CD8-positive, alpha-beta memory T cell (primary cell): Measurements from ENCODE around the gene ZNF287. TPM values are rescaled to one million over a fixed set of nuclear protein-coding genes. Genes with fewer than 3 reads are reported as not detected.

ENCODE experiments used
- CTCF ChIA-PET: fragments of 350-600 bp; sonication (Branson Sonifier 250); formaldehyde crosslinking; loops from one replicate; lab custom pipeline; 2021; ENCODE audit warnings: antibody characterized with exemption; lab: Charles Lee
- POLR2A ChIA-PET: fragments of 350-600 bp; sonication (Branson Sonifier 250); formaldehyde crosslinking; loops from one replicate; lab custom pipeline; 2021; ENCODE audit warnings: antibody characterized with exemption; lab: Charles Lee
- DNase-seq, 5 donors: peaks; one replicate each; pipeline versions ENCODE4 v3.0.0 to v3.0.0-alpha.2; 2020 to 2022; ENCODE audit warnings: mixed read lengths in 1 of 5
- H3K27ac ChIP-seq: one replicate; pipeline ENCODE4 v1.7.0; 2013; ENCODE audit warnings: low read depth, mild to moderate bottlenecking, low read length, moderate library complexity
- H3K27me3 ChIP-seq: 2 replicates; pipeline ENCODE4 v1.7.0; 2013; ENCODE audit warnings: low read length, mild to moderate bottlenecking; ENCODE audit not compliant: insufficient read depth, poor library complexity, severe bottlenecking
- H3K36me3 ChIP-seq: 2 replicates; pipeline ENCODE4 v1.7.0; 2013; ENCODE audit warnings: mild to moderate bottlenecking, low read length, moderate library complexity; ENCODE audit not compliant: insufficient read depth
- H3K4me1 ChIP-seq: 2 replicates; pipeline ENCODE4 v1.7.0; 2013; ENCODE audit warnings: mild to moderate bottlenecking, low read length, moderate library complexity; ENCODE audit not compliant: insufficient read depth
- H3K4me3 ChIP-seq: 2 replicates; pipeline ENCODE4 v1.7.0; 2013; ENCODE audit warnings: mild to moderate bottlenecking, low read length
- H3K9me3 ChIP-seq: 2 replicates; pipeline ENCODE4 v1.7.0; 2013; ENCODE audit warnings: mild to moderate bottlenecking, low read length
- H3K27ac Mint-ChIP-seq, 8 donors: one replicate each; pipeline ENCODE4 v1.8.0; 2020 to 2021; ENCODE audit warnings: mixed read lengths in 8 of 8, mild to moderate bottlenecking in 6 of 8, inconsistent platforms in 3 of 8, moderate library complexity in 3 of 8
- H3K27me3 Mint-ChIP-seq, 2 donors: one replicate each; pipeline ENCODE4 v1.8.0; 2020 to 2021; ENCODE audit warnings: mixed read lengths in 2 of 2, mild to moderate bottlenecking in 1 of 2, moderate library complexity in 1 of 2
- H3K36me3 Mint-ChIP-seq, 3 donors: one replicate each; pipeline ENCODE4 v1.8.0; 2020 to 2021; ENCODE audit warnings: mixed read lengths in 3 of 3, inconsistent platforms in 1 of 3, mild to moderate bottlenecking in 1 of 3
- H3K4me1 Mint-ChIP-seq, 3 donors: one replicate each; pipeline ENCODE4 v1.8.0; 2020 to 2021; ENCODE audit warnings: mixed read lengths in 3 of 3, inconsistent platforms in 1 of 3, mild to moderate bottlenecking in 1 of 3
- H3K4me3 Mint-ChIP-seq, 7 donors: one replicate each; pipeline ENCODE4 v1.8.0; 2020 to 2021; ENCODE audit warnings: mixed read lengths in 7 of 7, mild to moderate bottlenecking in 6 of 7, moderate library complexity in 4 of 7, inconsistent platforms in 2 of 7
- H3K9me3 Mint-ChIP-seq, 5 donors: one replicate each; pipeline ENCODE4 v1.8.0; 2020 to 2022; ENCODE audit warnings: mixed read lengths in 5 of 5, mild to moderate bottlenecking in 3 of 5, moderate library complexity in 2 of 5, inconsistent platforms in 1 of 5
- polyA plus RNA-seq: library from polyadenylated mRNA; unstranded; fragments of 300-500 nt; fragmentation: Illumina TruSeq; gene quantifications from one replicate; pipeline ENCODE4 v1.2.3, GENCODE V29; 2021
- total RNA-seq, 2 experiments: library from RNA; stranded (reverse); gene quantifications; one replicate each; pipeline ENCODE4 v1.2.3, GENCODE V29; 2021

The ZNF287 gene
- 1 to 10 TPM; 8.9 to 9.2 TPM for total RNA-seq
- 14.5 TPM for polyA plus RNA-seq

GRCh38 chr17:16568541-16569357 lies at the start of gene ZNF287:
TSS of gene ZNF287 (minus strand) at chr17:16569204. CDS start at chr17:16567731, 1,473 bp downstream.
- Histone ChIP-seq H3K27ac (peak within 1 kb of the TSS; percentile 26), H3K9me3 (no peaks in the 10 kb centered on the region), H3K27me3 (no peaks in the 10 kb centered on the region), H3K36me3 (no peaks in the 10 kb centered on the region), H3K4me1 (peaks cover 7% of the 10 kb centered on the region), H3K4me3 (peak within 1 kb of the TSS; percentile 72)
- POLR2A ChIA-PET = interaction anchor here (1.6 kb wide), 1 partner anchor 33 kb away, joined by 8 read pairs; no protein-coding TSS in a partner anchor
- H3K9me3 Mint-ChIP-seq = no peaks in the 10 kb centered on the region
- CTCF ChIA-PET = interaction anchor here (1.3 to 1.9 kb wide), 3 partner anchors 15 to 47 kb away, joined by 3 to 14 read pairs (median 8); no protein-coding TSS in a partner anchor
- H3K36me3 Mint-ChIP-seq = peaks cover under 1 to 14% (median 5%) of the 10 kb centered on the region in 3 donors
- peak within 1 kb of the TSS; percentile 83 to 93 (median 86) for H3K4me3 Mint-ChIP-seq
- H3K27ac Mint-ChIP-seq = peak within 1 kb of the TSS; percentile 57 to 97 (median 92)
- peak; percentile 85 to 96 (median 91) for DNase-seq
- peaks cover 5 to 10% of the 10 kb centered on the region in 2 donors for H3K27me3 Mint-ChIP-seq
- H3K4me1 Mint-ChIP-seq = peaks cover 17 to 28% (median 27%) of the 10 kb centered on the region in 3 donors

- Histone ChIP-seq H3K9me3 (peaks cover 17% of the 10 kb centered on the region), H3K36me3 (no peaks in the 10 kb centered on the region), H3K4me1 (no peaks in the 10 kb centered on the region), H3K4me3 (no peak overlapping the region), H3K27me3 (no peaks in the 10 kb centered on the region), H3K27ac (no peak overlapping the region)
- DNase-seq = no peak
- ChIA-PET POLR2A (no interaction called here), CTCF (no interaction called here)
- no peaks in the 10 kb centered on the region for H3K4me1 Mint-ChIP-seq
- no peak overlapping the region for H3K4me3 Mint-ChIP-seq
- H3K9me3 Mint-ChIP-seq = peaks cover 66 to 78% (median 75%) of the 10 kb centered on the region in 5 donors
- peaks cover 0 to 2% of the 10 kb centered on the region in 2 donors for H3K27me3 Mint-ChIP-seq
- peaks cover 3 to 49% (median 12%) of the 10 kb centered on the region in 3 donors for H3K36me3 Mint-ChIP-seq
- no peak overlapping the region for H3K27ac Mint-ChIP-seq
Measured at GRCh38 chr17:16617481-16618060, 48.6 kb upstream of the ZNF287 start.

GRCh38 chr17:16599537-16599936 lies 30.5 kb upstream of the ZNF287 start:
- no peaks in the 10 kb centered on the region for H3K36me3 ChIP-seq
- no peak overlapping the region for H3K27ac Mint-ChIP-seq
- no peak overlapping the region for H3K4me3 Mint-ChIP-seq
- no peaks in the 10 kb centered on the region for H3K27me3 ChIP-seq
- DNase-seq = no peak
- POLR2A ChIA-PET = no interaction called here
- peaks cover 10 to 38% of the 10 kb centered on the region in 2 donors for H3K27me3 Mint-ChIP-seq
- CTCF ChIA-PET = no interaction called here
- no peak overlapping the region for H3K27ac ChIP-seq
- H3K9me3 Mint-ChIP-seq = peaks cover 4 to 16% (median 14%) of the 10 kb centered on the region in 5 donors
- no peaks in the 10 kb centered on the region for H3K4me1 Mint-ChIP-seq
- no peaks in the 10 kb centered on the region for H3K9me3 ChIP-seq
- peaks cover 0 to 16% (median 2%) of the 10 kb centered on the region in 3 donors for H3K36me3 Mint-ChIP-seq
- no peaks in the 10 kb centered on the region for H3K4me1 ChIP-seq
- H3K4me3 ChIP-seq = no peak overlapping the region

- DNase-seq = no peak
- no peak overlapping the region for H3K27ac Mint-ChIP-seq
- Histone ChIP-seq H3K27ac (no peak overlapping the region), H3K9me3 (no peaks in the 10 kb centered on the region), H3K36me3 (no peaks in the 10 kb centered on the region), H3K4me3 (no peak overlapping the region), H3K4me1 (no peaks in the 10 kb centered on the region), H3K27me3 (no peaks in the 10 kb centered on the region)
- ChIA-PET POLR2A (no interaction called here), CTCF (no interaction called here)
- no peaks in the 10 kb centered on the region for H3K9me3 Mint-ChIP-seq
- H3K4me3 Mint-ChIP-seq = no peak overlapping the region
- no peaks in the 10 kb centered on the region for H3K36me3 Mint-ChIP-seq
- H3K4me1 Mint-ChIP-seq = peaks cover 0 to 5% (median 3%) of the 10 kb centered on the region in 3 donors
- H3K27me3 Mint-ChIP-seq = peaks cover 5 to 56% of the 10 kb centered on the region in 2 donors
Measured at GRCh38 chr17:16593356-16594102, 24.5 kb upstream of the ZNF287 start.

- Mint-ChIP-seq H3K4me3 (peak overlapping the region; percentile 75 to 85 (median 80)), H3K4me1 (peaks cover 5 to 10% (median 8%) of the 10 kb centered on the region in 3 donors), H3K36me3 (no peaks in the 10 kb centered on the region), H3K27me3 (peaks cover 6 to 42% of the 10 kb centered on the region in 2 donors), H3K9me3 (no peaks in the 10 kb centered on the region), H3K27ac (peak overlapping the region in 5 of 8 donors; percentile 40 to 60 (median 55))
- Histone ChIP-seq H3K27me3 (no peaks in the 10 kb centered on the region), H3K4me1 (peaks cover 4% of the 10 kb centered on the region), H3K9me3 (no peaks in the 10 kb centered on the region), H3K36me3 (no peaks in the 10 kb centered on the region), H3K27ac (no peak overlapping the region), H3K4me3 (peak overlapping the region; percentile 77)
- DNase-seq = peak; percentile 87 to 94 (median 89)
- CTCF ChIA-PET = interaction anchor here (0.7 to 6.7 kb wide), 16 partner anchors 9 to 428 kb away, joined by 3 to 75 read pairs (median 3); partner anchors contain the start of gene ZNF287
- POLR2A ChIA-PET = interaction anchor here (1.3 kb wide), 1 partner anchor 53 kb away, joined by 7 read pairs; no protein-coding TSS in a partner anchor
Measured at GRCh38 chr17:16589097-16589969, 20.3 kb upstream of the ZNF287 start.

- Mint-ChIP-seq H3K9me3 (no peaks in the 10 kb centered on the region), H3K27me3 (peaks cover 15 to 30% of the 10 kb centered on the region in 2 donors), H3K4me1 (peaks cover 17 to 26% (median 20%) of the 10 kb centered on the region in 3 donors), H3K36me3 (no peaks in the 10 kb centered on the region), H3K27ac (peak overlapping the region in 1 of 8 donors; percentile 17), H3K4me3 (peak overlapping the region in 1 of 7 donors; percentile 49)
- no peaks in the 10 kb centered on the region for H3K36me3 ChIP-seq
- no peak for DNase-seq
- no peak overlapping the region for H3K4me3 ChIP-seq
- H3K4me1 ChIP-seq = peaks cover 14% of the 10 kb centered on the region
- ChIA-PET CTCF (interaction anchor here (6.7 kb wide), 1 partner anchor 48 kb away, joined by 75 read pairs; no protein-coding TSS in a partner anchor), POLR2A (no interaction called here)
- H3K27ac ChIP-seq = no peak overlapping the region
- no peaks in the 10 kb centered on the region for H3K9me3 ChIP-seq
- no peaks in the 10 kb centered on the region for H3K27me3 ChIP-seq
Measured at GRCh38 chr17:16585796-16586195, 16.8 kb upstream of the ZNF287 start.
